Limb (tissue), 2 donors: ENCODE data around the gene MYL5.

Experiments
- DNase-seq, 2 donors: peaks; one replicate each; pipeline ENCODE4 v3.0.0-alpha.2; 2016; ENCODE audit errors: extremely low spot score in 2 of 2

The MYL5 gene

GRCh38 chr4:674172-675035 lies at the start of gene MYL5, which contains the start of gene ATP5ME:
TSS of gene MYL5 (plus strand) at chr4:674542. CDS start at chr4:678027, 3,485 bp downstream.
TSS of gene ATP5ME (minus strand) at chr4:674276. CDS start at chr4:674247, 29 bp downstream.
- peak; percentile 96 to 99 for DNase-seq

- peak in 1 of 2 donors; percentile 17 for DNase-seq
Measured at GRCh38 chr4:624705-625590, 49.4 kb upstream of the MYL5 start, which contains the start of gene PDE6B. TSS of gene PDE6B (plus strand) at chr4:625573. CDS start at chr4:625627, 54 bp downstream.

GRCh38 chr4:625631-626161 lies 48.6 kb upstream of the MYL5 start:
- DNase-seq, result no peak

DNA sequence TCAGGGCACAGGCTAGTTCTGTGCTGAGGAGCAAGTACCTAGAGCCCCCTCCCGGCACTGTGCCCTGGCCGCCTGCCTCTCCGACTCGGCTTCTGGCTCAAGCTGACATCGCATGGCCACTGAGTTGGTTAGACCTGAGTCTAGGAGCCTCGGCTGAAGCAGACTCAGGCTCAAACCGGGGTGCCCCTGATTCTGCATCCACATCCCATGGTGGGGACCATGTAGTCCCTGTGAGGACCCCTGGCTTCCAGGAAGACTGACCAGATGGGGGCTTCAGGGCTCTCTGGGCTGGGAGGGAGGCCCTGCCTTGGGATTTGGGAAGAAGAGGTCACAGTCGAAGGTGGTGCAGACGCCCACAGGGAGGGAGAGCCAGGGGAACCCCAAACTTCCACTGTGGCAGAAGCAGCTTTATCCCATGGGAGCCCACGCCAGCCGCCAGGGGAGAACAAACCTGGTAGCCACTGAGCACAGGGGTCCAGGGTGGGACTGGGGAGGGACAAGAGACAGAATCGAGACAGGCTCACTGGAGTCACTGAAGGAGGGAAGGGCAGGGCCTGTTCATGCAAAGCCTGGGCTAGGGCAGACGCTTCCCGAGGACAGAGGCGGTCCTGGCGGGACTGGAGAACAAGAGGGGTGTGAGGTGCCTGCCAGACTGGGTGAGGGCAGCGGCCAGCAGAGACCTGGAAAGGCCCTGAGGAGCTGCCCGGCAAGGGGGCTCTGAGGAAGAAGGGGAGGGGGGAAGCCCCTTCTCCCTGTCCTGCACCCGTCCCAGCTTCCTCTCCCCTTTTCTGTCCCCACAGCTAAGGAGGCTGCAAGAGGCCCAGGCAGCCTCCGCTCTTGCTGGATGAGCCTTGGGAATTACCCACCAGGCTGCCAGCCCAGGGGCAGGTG lies 47.9 kb upstream of the MYL5 start:
- DNase-seq, result no peak

GRCh38 chr4:627347-628125 lies 46.8 kb upstream of the MYL5 start:
- no peak for DNase-seq

GRCh38 chr4:628311-628741 lies 46.0 kb upstream of the MYL5 start:
- DNase-seq, result peak in 1 of 2 donors; percentile 22

DNA sequence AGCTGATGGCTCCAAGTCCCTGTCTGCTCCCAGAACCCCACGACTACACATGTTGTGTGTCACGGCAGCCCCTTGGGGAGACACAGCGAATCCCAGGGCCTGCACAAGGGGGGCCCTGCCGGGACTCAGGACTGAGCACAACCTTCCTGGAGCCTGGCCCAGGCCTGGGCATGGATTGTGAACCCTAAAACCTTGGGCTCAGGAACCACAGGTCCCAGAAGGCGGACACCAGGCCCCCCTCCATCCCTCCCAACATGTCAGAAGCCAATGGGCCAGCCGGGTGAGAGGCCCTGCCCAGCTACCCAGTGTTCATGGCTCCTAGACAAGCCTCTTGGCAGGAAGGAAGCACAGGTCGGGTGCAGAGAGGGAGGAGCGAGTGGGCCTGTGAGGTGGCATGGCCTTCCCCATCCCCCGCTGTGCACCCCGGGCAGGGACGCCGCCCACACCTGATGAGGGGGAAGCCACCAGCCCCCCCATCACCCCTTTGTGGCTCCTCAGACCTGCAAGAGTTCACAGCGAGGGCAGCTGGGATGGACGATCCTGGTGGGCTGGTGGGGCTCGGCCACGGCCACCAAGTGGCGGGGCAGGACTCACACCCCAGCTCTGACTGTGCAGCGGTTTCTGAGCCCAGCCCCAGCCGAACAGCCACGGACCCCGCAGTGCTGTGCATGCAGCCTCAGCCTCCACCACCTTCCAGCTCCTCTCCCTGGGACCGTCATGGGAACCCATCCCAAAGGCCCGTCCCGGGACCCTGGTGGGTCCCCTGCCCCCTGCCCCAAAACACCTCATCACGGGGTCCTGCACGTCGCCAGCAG lies 45.3 kb upstream of the MYL5 start:
- DNase-seq, result peak in 1 of 2 donors; percentile 20

DNA sequence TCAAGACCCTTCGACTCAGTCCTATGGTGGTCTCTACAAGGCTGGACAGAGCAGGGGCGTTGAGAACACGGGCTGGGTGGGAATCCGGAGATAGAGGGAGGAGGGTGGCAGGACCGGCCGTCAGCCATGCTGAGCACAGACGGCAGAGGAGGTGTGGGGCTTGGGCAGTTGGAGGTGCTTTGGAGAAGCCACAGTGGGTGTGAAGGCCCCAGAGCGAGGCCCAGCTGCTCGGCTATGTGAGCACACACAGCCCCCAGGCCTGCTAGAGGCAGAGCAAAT lies 44.8 kb upstream of the MYL5 start:
- peak in 1 of 2 donors; percentile 31 for DNase-seq

DNA sequence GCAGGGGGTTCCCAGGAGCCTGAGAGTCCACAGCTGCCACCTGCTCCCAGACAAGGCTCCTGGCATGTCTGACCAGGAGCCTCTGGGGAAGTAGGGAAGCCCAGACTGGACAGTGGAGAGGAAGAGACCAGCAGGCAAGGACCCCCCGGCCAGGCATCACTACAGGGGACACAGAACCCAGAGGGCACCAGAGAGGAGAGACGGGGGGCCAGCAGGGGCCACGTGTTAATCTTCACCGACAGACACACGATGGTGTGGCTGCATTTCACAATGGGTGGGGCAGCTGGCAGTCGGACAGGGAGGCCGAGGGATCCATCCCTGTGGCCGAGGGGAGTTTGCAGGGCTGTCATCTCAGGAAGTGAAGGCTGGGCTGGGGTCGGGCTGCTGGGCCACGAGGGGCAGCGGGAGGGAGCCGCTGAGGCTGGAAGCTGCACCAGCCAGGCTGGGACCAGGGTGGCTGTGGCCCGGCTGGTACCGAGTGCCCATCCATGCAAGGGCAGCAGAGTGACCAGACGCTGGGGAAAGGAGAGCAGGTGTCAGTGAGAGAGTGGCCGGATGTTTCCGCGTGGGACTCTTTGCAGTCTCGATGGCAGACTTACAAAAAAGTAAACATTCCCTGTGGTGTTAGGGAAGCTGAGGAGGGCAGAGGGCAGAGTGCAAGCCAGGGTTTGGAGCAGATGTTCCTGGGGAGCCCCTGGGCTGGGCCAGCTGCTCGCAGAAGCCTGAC lies 44.3 kb upstream of the MYL5 start:
- DNase-seq, result no peak

- peak in 1 of 2 donors; percentile 27 for DNase-seq
Measured at GRCh38 chr4:630656-631055, 43.7 kb upstream of the MYL5 start.

- DNase-seq, result no peak
Measured at GRCh38 chr4:632196-632790, 42.0 kb upstream of the MYL5 start.

GRCh38 chr4:632926-633325 lies 41.4 kb upstream of the MYL5 start:
- peak in 1 of 2 donors; percentile 8 for DNase-seq

DNA sequence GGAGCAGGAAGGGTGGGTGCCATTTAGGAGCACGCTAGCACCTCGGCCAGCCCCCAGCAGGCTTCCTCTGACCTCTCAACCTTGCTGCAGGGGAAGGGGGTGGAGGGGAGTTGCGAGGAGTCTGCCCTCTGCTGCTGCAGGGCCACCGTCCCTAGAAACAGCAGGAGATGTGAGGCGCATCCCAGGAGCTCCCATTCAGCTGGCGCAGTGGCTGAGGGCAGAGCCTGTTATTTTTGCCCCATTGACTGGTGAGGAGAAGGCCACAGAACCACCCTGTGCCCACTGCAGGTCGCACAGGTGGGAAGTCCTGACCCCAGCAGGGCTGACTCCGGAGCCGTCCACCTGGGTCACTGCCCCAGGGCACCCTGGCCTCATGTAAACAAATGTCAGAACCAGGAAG lies 40.9 kb upstream of the MYL5 start:
- peak in 1 of 2 donors; percentile 11 for DNase-seq

- peak in 1 of 2 donors; percentile 14 for DNase-seq
Measured at GRCh38 chr4:633976-634598, 40.3 kb upstream of the MYL5 start.

- DNase-seq, result no peak
Measured at GRCh38 chr4:634599-634985, 39.8 kb upstream of the MYL5 start.

DNA sequence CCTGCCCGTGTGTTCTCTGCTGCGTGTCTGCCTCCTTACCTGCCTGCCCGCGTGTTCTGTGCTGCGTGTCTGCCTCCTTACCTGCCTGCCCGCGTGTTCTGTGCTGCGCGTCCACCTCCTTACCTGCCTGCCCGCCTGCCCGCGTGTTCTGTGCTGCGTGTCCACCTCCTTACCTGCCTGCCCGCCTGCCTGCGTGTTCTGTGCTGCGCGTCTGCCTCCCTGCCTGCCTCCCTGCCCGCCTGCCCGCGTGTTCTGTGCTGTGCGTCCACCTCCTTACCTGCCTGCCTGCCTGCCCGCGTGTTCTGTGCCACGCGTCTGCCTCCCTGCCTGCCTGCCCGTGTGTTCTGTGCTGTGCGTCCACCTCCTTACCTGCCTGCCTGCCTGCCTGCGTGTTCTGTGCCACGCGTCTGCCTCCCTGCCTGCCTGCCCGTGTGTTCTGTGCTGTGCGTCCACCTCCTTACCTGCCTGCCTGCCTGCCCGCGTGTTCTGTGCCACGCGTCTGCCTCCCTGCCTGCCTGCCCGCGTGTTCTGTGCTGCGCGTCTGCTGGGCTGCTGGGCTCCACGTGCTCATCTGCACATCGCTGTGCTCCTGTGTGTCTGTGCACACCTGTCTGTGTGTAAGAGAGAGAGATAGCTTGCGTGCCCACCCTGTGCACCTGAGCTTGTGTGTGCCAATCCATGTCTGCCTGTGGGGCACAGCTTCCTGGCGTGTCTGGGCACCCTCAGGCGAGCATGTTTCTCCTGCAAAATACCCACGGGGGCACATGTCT lies 39.1 kb upstream of the MYL5 start:
- peak in 1 of 2 donors; percentile 20 for DNase-seq
